HuH-7 (cell line): ENCODE data around the gene LPO.

ENCODE experiments used
- DNase-seq: peaks from one replicate; pipeline ENCODE4 v3.0.0; 2011; ENCODE audit warnings: low spot score

Gene LPO

GRCh38 chr17:58262149-58262548, 23.8 kb downstream of the LPO start:
- DNase-seq, result no peak

- no peak for DNase-seq
Observed at GRCh38 chr17:58263773-58264172, 25.4 kb downstream of the LPO start.

- no peak for DNase-seq
Observed at GRCh38 chr17:58264407-58265103, 26.2 kb downstream of the LPO start.

- no peak for DNase-seq
Observed at GRCh38 chr17:58265271-58265670, 26.9 kb downstream of the LPO start.

- no peak for DNase-seq
Observed at GRCh38 chr17:58265902-58266875, 27.8 kb downstream of the LPO start.

GRCh38 chr17:58267347-58268324, 29.3 kb downstream of the LPO start:
- no peak for DNase-seq

- no peak for DNase-seq
Observed at GRCh38 chr17:58268326-58268725, 29.9 kb downstream of the LPO start.

- no peak for DNase-seq
Observed at GRCh38 chr17:58268774-58269556, 30.6 kb downstream of the LPO start.

- DNase-seq, result no peak
Observed at GRCh38 chr17:58269557-58270291, 31.3 kb downstream of the LPO start.

- no peak for DNase-seq
Observed at GRCh38 chr17:58270476-58271215, 32.3 kb downstream of the LPO start.

- no peak for DNase-seq
Observed at GRCh38 chr17:58271216-58271931, 33.0 kb downstream of the LPO start.

- DNase-seq, result no peak
Observed at GRCh38 chr17:58272367-58273280, 34.2 kb downstream of the LPO start.

GRCh38 chr17:58273453-58274104, 35.2 kb downstream of the LPO start:
- no peak for DNase-seq

GRCh38 chr17:58275417-58275816, 37.0 kb downstream of the LPO start:
- DNase-seq, result no peak

GRCh38 chr17:58276423-58276822, 38.0 kb downstream of the LPO start:
- no peak for DNase-seq

GRCh38 chr17:58277107-58277801, 38.9 kb downstream of the LPO start:
- DNase-seq, result peak; percentile 60
